HepG2 (cell line): Measurements from ENCODE around the gene GPR37L1. TPM values are rescaled to one million over a fixed set of nuclear protein-coding genes. Genes with fewer than 3 reads are reported as not detected.

ENCODE experiments used
- DMAP1 ChIP-seq: IDR thresholded peaks from 2 replicates; pipeline ENCODE4 v1.6.1; 2016
- FIP1L1 ChIP-seq: fragments of 200-400 bp; formaldehyde crosslinking; IDR thresholded peaks from 2 replicates; pipeline ENCODE4 v1.6.1; 2018; ENCODE audit warnings: low read depth, mild to moderate bottlenecking, low read length, moderate library complexity, borderline replicate concordance; ENCODE audit not compliant: insufficient read depth
- FUBP1 ChIP-seq: sonication (generic); formaldehyde crosslinking; IDR thresholded peaks from 2 replicates; pipeline ENCODE4 v1.5.1; 2020; ENCODE audit warnings: missing genetic modification reagents, mild to moderate bottlenecking, borderline replicate concordance
- HDAC6 ChIP-seq: fragments of 200-600 bp; sonication (generic); IDR thresholded peaks from 2 replicates; pipeline ENCODE4 v1.7.0; 2017; ENCODE audit warnings: mild to moderate bottlenecking, antibody characterized with exemption, low read length, low read depth
- HOXA3 ChIP-seq: sonication (generic); formaldehyde crosslinking; IDR thresholded peaks from 2 replicates; pipeline ENCODE4 v1.5.0; 2020; ENCODE audit warnings: missing genetic modification reagents
- KAT2B ChIP-seq: fragments of 150-350 bp; IDR thresholded peaks from 2 replicates; pipeline ENCODE4 v1.6.1; 2014; ENCODE audit warnings: low read depth, low read length, borderline replicate concordance
- KDM6A ChIP-seq: IDR thresholded peaks from 2 replicates; pipeline ENCODE4 v1.6.1; 2016; ENCODE audit warnings: low read depth
- KLF11 ChIP-seq: IDR thresholded peaks from 2 replicates; pipeline ENCODE4 v1.6.1; 2016; ENCODE audit warnings: missing compliant biosample characterization
- NFATC3 ChIP-seq: sonication (generic); formaldehyde crosslinking; IDR thresholded peaks from 2 replicates; pipeline ENCODE4 v1.5.1; 2020; ENCODE audit warnings: mild to moderate bottlenecking, missing genetic modification reagents
- NKX3-1 ChIP-seq: sonication (generic); formaldehyde crosslinking; IDR thresholded peaks from 2 replicates; pipeline ENCODE4 v1.5.0; 2020; ENCODE audit warnings: missing genetic modification reagents
- PAX8 ChIP-seq: sonication (generic); formaldehyde crosslinking; IDR thresholded peaks from 2 replicates; pipeline ENCODE4 v1.8.0; 2022; ENCODE audit warnings: mild to moderate bottlenecking, missing genetic modification reagents, borderline replicate concordance
- RBAK ChIP-seq: sonication (generic); formaldehyde crosslinking; IDR thresholded peaks from 2 replicates; pipeline ENCODE4 v1.5.1; 2020; ENCODE audit warnings: mild to moderate bottlenecking, missing genetic modification reagents
- RBFOX2 ChIP-seq: fragments of 200-400 bp; formaldehyde crosslinking; IDR thresholded peaks from 2 replicates; pipeline ENCODE4 v1.6.1; 2017; ENCODE audit warnings: low read depth, mild to moderate bottlenecking, low read length
- RXRB ChIP-seq: IDR thresholded peaks from 2 replicates; pipeline ENCODE4 v1.6.1; 2016; ENCODE audit warnings: borderline replicate concordance, missing genetic modification reagents, missing compliant biosample characterization
- SRSF9 ChIP-seq: fragments of 200-400 bp; formaldehyde crosslinking; IDR thresholded peaks from 2 replicates; pipeline ENCODE4 v1.6.1; 2018; ENCODE audit warnings: borderline replicate concordance, mild to moderate bottlenecking, low read depth, low read length; ENCODE audit not compliant: insufficient read depth, poor library complexity, severe bottlenecking
- TSC22D2 ChIP-seq: sonication (generic); formaldehyde crosslinking; IDR thresholded peaks from 2 replicates; pipeline ENCODE4 v1.5.1; 2020; ENCODE audit warnings: missing genetic modification reagents, mild to moderate bottlenecking, borderline replicate concordance
- ZNF124 ChIP-seq: sonication (generic); formaldehyde crosslinking; IDR thresholded peaks from 2 replicates; pipeline ENCODE4 v1.4.0; 2020; ENCODE audit warnings: missing genetic modification reagents
- ZNF263 ChIP-seq: sonication (generic); formaldehyde crosslinking; IDR thresholded peaks from 2 replicates; pipeline ENCODE4 v1.4.0; 2020; ENCODE audit warnings: missing genetic modification reagents
- ZNF33B ChIP-seq: sonication (generic); formaldehyde crosslinking; IDR thresholded peaks from 2 replicates; pipeline ENCODE4 v1.5.1; 2020; ENCODE audit warnings: mild to moderate bottlenecking, missing genetic modification reagents
- ZNF343 ChIP-seq: sonication (generic); formaldehyde crosslinking; IDR thresholded peaks from 2 replicates; pipeline ENCODE4 v1.4.0; 2020; ENCODE audit warnings: mild to moderate bottlenecking, missing genetic modification reagents
- ZNF484 ChIP-seq: sonication (generic); formaldehyde crosslinking; IDR thresholded peaks from 2 replicates; pipeline ENCODE4 v1.5.1; 2020; ENCODE audit warnings: mild to moderate bottlenecking, low read depth, missing genetic modification reagents, borderline replicate concordance
- ZNF547 ChIP-seq: sonication (generic); formaldehyde crosslinking; IDR thresholded peaks from 2 replicates; pipeline ENCODE4 v1.5.1; 2020; ENCODE audit warnings: mild to moderate bottlenecking, missing genetic modification reagents
- ZNF569 ChIP-seq: sonication (generic); formaldehyde crosslinking; IDR thresholded peaks from 2 replicates; pipeline ENCODE4 v1.5.0; 2020; ENCODE audit warnings: mild to moderate bottlenecking, missing genetic modification reagents, moderate library complexity, borderline replicate concordance
- ZNF598 ChIP-seq: sonication (generic); formaldehyde crosslinking; IDR thresholded peaks from 2 replicates; pipeline ENCODE4 v1.5.1; 2020; ENCODE audit warnings: mild to moderate bottlenecking, missing genetic modification reagents, borderline replicate concordance
- ZNF607 ChIP-seq: sonication (generic); formaldehyde crosslinking; IDR thresholded peaks from 2 replicates; pipeline ENCODE4 v1.5.1; 2020; ENCODE audit warnings: missing genetic modification reagents, mild to moderate bottlenecking, borderline replicate concordance
- ZNF747 ChIP-seq: sonication (generic); formaldehyde crosslinking; IDR thresholded peaks from 2 replicates; pipeline ENCODE4 v1.8.1; 2023; ENCODE audit warnings: missing genetic modification reagents, mild to moderate bottlenecking, borderline replicate concordance
- ZSCAN22 ChIP-seq: sonication (generic); formaldehyde crosslinking; IDR thresholded peaks from 2 replicates; pipeline ENCODE4 v1.4.0; 2020; ENCODE audit warnings: mild to moderate bottlenecking, missing genetic modification reagents
- polyA plus RNA-seq, 8 experiments: library from polyadenylated mRNA; depleted of rRNA in 3 of 8; stranded (reverse) in 7 of 8; unstranded in 1 of 8; fragments of >200 nt; fragmentation: Illumina TruSeq in 4 of 8; extraction: Trizol in 4 of 8; gene quantifications; 2 replicates each; pipeline versions ENCODE4 v1.2.1 to v1.2.3, GENCODE V29; 2011 to 2016; ENCODE audit warnings: low read depth in 4 of 8, missing spikeins in 1 of 8, mixed read lengths in 1 of 8; ENCODE audit not compliant: insufficient read depth in 1 of 8
- total RNA-seq, 5 experiments: library from RNA; depleted of rRNA; stranded (reverse); fragments of >200 nt; fragmentation: Illumina TruSeq; extraction: Trizol; gene quantifications; 2 replicates each; pipeline ENCODE4 v1.2.3, GENCODE V29; 2016; ENCODE audit warnings: low read depth in 1 of 5
- TF ChIP-seq, protein P1 (sequence below): sonication (generic); formaldehyde crosslinking; IDR thresholded peaks from 2 replicates; pipeline ENCODE4 v1.5.0; 2020; ENCODE audit warnings: mild to moderate bottlenecking, missing genetic modification reagents

The GPR37L1 gene
- total and polyA plus RNA-seq, 2 of the 13 experiments (the other 11 are each of a cell fraction or from before 2014, with no cell fraction given), result 0.13 TPM; not detected in 1

DNA sequence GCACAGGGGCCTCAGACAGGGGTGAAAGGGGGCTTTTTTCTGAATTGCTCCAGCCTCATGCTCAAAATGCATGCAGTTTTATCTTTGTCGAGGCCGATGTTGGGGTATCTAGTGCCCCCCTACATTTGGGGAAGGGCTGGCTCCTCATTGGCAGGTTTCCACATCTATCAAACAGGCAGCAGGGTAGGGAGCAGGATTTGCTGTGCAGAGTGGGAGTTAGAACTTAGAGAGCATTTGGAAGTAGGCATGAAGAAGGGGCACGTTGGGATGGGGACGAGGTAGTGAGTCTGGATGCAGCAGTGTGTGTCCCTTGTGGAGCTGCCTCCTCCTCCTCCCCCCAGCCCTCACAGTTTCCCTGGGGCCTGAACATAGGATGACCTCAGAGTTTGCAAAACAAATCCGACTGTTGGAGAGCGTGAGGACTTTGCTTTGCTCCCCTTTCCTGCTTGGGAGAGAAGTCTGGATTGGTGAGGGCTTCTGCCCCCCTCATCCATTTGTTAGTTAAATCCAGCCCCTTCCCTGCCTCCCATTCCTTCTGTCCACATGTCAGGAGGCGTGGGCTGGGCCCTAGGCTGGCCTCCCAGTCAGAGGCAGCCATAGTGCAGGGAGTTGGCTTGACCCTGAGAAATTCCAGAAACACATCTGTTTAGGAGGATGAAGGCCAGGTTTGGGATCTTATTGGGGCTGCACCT, 36.9 kb upstream of the GPR37L1 start (continued):
- no peak; the same call in none of the 2 replicates for TF ChIP-seq HOXA3 (CRISPR knock-in tag)
- peak; percentile 27; the same call in 1 of the 2 replicates for TF ChIP-seq ZNF547 (CRISPR knock-in tag)
- TF ChIP-seq ZNF343 (CRISPR knock-in tag), result no peak
- no peak for TF ChIP-seq HDAC6
- TF ChIP-seq ZSCAN22 (CRISPR knock-in tag), result no peak
- TF ChIP-seq NKX3-1 (CRISPR knock-in tag), result no peak
- no peak for TF ChIP-seq PAX8
- TF ChIP-seq TSC22D2, result 0 out of 2 replicates have a peak, but pooled peaks have one; percentile 35
- TF ChIP-seq ZNF607 (CRISPR knock-in tag), result no peak
- TF ChIP-seq ZNF33B (CRISPR knock-in tag), result no peak
- no peak for TF ChIP-seq KLF11 (CRISPR knock-in tag)
- TF ChIP-seq RBFOX2, result no peak
- peak; percentile 63; the same call in 1 of the 2 replicates for TF ChIP-seq KDM6A (CRISPR knock-in tag)
- no peak for TF ChIP-seq RBAK (CRISPR knock-in tag)
- peak; percentile 78; the same call in 1 of the 2 replicates for TF ChIP-seq ZNF263
- no peak for TF ChIP-seq NFATC3
- peak; percentile 34; the same call in 1 of the 2 replicates for TF ChIP-seq DMAP1 (CRISPR knock-in tag)
- TF ChIP-seq FUBP1, result no peak
- TF ChIP-seq ZNF569 (CRISPR knock-in tag), result no peak
- TF ChIP-seq KAT2B, result no peak
- no peak for TF ChIP-seq ZNF598
- no peak for TF ChIP-seq ZNF484 (CRISPR knock-in tag)
- TF ChIP-seq SRSF9, result no peak
- TF ChIP-seq, protein P1, sequence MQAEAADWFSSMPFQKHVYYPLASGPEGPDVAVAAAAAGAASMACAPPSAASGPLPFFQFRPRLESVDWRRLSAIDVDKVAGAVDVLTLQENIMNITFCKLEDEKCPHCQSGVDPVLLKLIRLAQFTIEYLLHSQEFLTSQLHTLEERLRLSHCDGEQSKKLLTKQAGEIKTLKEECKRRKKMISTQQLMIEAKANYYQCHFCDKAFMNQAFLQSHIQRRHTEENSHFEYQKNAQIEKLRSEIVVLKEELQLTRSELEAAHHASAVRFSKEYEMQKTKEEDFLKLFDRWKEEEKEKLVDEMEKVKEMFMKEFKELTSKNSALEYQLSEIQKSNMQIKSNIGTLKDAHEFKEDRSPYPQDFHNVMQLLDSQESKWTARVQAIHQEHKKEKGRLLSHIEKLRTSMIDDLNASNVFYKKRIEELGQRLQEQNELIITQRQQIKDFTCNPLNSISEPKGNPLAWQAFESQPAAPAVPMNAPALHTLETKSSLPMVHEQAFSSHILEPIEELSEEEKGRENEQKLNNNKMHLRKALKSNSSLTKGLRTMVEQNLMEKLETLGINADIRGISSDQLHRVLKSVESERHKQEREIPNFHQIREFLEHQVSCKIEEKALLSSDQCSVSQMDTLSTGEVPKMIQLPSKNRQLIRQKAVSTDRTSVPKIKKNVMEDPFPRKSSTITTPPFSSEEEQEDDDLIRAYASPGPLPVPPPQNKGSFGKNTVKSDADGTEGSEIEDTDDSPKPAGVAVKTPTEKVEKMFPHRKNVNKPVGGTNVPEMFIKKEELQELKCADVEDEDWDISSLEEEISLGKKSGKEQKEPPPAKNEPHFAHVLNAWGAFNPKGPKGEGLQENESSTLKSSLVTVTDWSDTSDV (CRISPR knock-in tag), result no peak
- TF ChIP-seq RXRB, result peak; percentile 79; the same call in 1 of the 2 replicates
- no peak for TF ChIP-seq FIP1L1
- TF ChIP-seq ZNF124, result no peak
- TF ChIP-seq ZNF747 (CRISPR knock-in tag), result peak; percentile 80; the same call in 1 of the 2 replicates
